NB4 (cell line): ENCODE results near the gene PDE4D.

ENCODE experiments used
- CTCF ChIP-seq: IDR thresholded peaks from one replicate; pipeline ENCODE4 v1.5.1; 2012; ENCODE audit warnings: low read depth, low read length
- POLR2A ChIP-seq: IDR thresholded peaks from 2 replicates; pipeline ENCODE4 v1.6.1; 2011; ENCODE audit warnings: mild to moderate bottlenecking; ENCODE audit not compliant: insufficient read length; ENCODE audit errors: extremely low read depth

GRCh38 chr5:59621477-59621876 lies 272.0 kb downstream of the PDE4D start:
- TF ChIP-seq CTCF (no peak), POLR2A (no peak)
